ENCODE data around the gene MCTP1.

Gene MCTP1

DNA sequence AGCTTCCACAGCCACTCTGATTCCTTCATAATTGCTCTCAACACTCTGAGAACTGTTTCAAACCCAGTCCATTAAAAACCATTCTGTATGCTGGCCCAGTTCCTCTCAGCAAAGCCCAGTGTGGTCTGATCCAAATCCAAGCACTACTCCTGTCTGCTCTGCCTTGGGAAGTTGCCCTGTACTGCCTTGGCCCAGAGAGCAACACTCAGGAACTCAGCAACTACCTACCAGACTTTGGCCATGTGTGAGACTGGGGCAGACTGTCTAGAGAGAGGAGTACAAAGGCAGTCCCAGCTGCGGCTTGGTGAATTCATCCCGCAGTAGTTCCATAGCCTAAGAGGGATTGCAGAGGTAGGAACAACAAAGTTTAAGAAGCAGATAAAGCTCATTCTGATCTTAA is 214.4 kb downstream of the MCTP1 start:
- no peak for DNase-seq

DNA sequence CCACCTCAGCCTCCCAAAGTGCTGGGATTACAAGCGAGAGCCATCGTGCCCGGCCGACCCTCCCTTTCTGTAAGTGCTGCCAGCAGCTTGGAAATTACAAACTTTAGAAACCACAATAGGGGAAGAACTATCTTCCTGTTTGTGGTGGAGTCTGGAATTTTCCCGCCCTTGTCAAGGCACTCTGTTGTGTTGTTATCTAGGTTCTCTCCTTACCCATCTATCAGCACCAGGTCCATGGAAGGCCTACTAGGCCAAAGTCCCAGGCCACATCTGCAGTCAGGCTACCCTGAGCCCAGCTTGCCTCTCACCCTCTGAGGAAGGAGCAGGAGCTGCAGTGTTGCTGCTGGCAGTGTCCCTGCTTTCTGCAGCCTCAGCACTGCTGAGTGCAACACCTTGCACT is 214.9 kb downstream of the MCTP1 start:
- no peak for DNase-seq

DNA sequence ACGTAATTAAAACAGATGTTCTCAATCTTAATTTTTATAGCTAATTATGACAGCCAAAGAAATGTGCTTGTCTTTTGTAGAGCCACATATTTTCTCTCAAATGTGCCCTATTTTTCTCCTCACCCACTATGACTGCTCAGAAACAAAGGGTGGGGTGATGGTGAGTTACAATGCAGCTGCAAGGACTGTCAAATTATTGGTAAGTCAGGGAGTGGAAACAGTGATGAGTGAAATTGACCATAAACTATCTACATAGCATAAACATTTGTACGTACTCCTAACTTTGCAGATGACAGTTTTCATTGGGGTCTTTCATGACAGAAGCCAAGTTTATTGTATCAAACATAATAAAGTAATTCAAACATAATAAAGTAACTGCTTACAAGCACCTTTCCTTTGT is 215.9 kb downstream of the MCTP1 start:
- no peak for DNase-seq

DNA sequence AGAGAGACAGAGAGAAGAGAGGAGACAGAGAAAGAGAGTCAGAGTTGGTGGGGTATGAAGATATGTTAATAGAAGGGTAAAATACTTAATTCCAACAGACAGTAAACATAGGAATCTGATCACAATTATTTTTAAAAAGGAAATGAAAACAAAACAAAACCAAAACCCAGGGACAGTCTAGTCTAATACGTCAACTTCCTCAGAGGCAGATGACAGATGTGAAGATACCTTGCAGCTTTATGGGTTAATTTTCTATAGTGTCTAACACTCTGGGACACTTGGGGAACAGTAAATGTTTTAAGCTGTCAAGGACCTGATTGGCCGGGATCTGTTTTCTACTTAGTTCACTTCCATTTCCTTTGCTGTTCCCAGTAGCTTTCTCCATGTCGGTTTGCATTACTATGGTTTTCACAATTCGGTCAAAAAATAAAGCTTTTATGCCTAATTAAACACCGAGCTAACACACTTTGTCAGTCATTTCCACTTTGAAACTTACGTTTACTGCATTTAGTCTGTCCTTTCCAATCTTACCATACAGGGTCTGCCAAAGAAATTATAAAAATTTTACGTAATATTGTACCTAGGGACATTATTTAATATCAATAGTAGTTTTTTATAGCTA is 216.5 kb downstream of the MCTP1 start:
- no peak for DNase-seq

DNA sequence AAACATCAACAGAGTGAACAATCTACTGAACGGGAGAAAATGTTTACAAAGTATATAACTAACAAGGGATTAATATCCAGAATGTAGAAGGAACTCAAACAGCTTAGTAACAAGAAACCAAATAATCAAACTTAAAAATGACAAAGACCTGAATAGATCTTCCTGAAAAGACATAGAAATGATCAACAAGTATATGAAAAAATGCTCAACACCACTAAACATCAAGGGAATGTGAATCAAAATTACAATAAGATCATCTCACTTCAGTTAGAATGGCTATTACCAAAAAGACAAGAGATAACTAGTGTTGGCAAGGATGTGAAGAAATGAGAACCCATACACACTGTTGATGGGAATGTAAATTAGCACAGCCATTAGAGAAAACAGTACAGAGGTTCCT is 218.8 kb downstream of the MCTP1 start:
- no peak for DNase-seq

DNA sequence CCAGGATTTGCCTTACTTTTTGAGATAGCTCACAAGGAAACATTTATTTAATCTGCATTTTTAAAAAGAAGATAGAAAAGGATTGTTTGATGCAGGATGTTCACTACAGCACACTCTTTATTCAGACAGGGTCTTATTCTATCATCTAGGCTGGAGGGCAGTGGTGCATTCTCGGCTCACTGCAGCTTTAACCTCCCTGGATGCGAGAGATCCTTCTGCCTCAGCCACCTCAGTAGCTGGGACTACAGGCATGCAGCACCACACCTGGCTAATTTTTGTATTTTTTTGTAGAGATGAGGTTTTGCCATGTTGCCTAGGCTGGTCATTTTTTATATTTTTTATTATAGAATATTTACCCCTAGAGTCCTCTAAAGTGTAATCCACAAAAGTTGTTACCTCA is 221.4 kb downstream of the MCTP1 start:
- DNase-seq: no peak

DNA sequence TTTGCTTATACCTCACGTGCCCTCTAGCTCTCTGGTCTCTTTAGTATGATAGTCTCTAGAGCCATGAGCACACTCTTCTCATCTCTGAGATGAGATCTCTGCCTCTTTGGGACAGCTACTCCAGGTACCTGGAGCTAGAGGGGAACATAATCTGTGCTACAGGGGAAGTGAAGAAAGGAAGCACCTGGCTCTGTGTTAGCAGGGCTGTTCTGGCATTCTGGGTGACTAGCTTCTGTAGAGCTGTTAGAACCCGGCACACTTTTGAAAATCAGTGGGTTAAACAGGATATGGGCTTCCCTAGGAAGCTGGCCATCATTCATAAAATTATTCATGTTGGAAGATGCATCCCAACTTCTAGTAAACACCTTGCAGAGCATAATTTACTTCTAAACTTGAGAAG is 224.8 kb downstream of the MCTP1 start:
- DNase-seq: no peak

DNA sequence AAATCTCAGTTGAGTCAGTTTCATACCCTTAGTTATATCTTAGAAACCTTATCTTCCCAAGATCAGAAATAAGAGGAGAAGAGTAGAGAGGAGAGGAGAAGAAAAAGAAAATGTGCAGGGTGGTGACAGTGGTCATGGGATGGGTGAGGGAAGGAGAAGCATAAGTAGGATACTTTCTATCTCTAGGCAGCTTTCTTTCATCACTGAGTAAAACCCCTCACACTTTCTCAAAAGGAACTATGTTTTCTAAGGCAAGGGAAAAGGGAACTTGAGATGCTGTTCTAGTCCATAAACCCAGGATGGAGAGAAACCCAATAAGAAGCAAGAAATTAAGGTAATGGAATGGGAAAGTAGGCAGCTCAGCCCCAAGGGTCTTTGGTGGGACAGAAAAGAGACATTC is 225.3 kb downstream of the MCTP1 start:
- DNase-seq: no peak

DNA sequence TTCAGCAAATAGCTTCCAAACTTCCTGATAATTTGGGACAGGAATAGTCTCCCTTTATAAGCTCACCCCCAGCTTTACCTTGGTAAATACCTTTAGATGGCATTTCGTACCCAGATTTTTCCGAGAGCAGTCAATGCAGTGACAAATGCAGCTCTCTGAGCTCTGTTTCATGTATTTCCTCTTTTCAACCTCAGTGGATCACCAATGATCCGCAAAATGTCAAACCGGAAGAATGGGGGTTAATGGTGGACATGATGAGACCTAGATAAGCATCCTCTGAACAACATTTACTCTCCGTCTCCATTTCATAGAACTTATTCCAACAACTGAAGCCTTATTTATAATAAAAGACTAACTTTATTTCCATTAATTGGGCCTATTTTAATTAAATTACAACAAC is 227.3 kb downstream of the MCTP1 start:
- DNase-seq: no peak

DNA sequence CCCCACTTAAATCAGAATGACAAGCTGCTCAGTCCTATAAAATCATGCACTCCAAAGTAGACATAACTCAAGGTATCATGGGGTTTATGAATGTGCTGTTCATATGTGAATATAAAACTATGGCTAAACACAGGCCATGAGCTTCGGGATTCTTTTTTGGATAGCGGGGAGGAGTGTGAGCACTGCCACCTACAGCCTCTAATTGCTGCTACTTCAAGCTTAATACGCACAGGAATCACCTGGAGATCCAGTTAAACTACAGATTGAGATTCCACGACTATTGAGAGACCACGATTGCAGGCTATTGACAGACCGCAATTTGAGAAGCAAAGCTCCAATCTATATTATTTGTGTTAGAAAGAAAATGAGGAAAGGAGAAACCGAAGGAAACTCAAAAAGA is 231.6 kb downstream of the MCTP1 start:
- DNase-seq: no peak

DNA sequence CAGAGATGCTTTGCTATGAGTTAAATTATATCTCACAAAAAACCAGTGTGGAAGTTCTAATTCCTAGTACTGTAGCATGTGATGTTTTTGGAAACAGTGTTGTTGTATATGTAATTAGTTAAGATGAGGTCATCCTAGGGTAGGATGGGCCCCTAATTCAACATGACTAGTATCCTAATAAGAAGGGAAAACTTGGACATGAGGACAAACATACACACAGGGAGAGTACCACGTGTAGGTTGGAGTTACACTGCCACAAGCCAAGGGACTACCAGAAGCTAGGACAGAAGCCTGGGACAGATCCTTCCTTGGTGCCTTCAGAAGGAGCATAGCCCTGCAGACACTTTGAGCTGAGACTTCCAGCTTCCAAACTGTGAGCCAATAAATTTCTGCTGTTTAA is 234.2 kb downstream of the MCTP1 start:
- DNase-seq: no peak

DNA sequence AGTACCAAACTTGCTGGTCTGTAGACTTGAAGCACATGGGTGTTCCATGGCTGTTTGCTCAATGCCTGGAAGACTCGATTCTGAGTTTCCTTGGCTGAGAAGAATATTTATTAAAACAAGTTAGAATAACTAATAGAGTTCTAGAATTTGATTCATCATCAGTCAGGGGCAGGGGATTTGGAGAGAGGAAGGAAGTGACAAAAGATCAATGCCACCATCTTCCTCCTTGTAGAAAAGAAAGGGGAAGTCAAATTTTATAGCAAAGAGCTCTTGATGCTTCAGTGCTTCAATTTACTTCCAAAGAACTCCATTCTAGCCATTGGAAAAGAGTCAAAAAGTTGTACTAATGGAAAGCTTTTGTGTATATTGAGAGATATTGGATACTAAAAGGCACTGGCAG is 236.3 kb downstream of the MCTP1 start:
- no peak for DNase-seq

DNA sequence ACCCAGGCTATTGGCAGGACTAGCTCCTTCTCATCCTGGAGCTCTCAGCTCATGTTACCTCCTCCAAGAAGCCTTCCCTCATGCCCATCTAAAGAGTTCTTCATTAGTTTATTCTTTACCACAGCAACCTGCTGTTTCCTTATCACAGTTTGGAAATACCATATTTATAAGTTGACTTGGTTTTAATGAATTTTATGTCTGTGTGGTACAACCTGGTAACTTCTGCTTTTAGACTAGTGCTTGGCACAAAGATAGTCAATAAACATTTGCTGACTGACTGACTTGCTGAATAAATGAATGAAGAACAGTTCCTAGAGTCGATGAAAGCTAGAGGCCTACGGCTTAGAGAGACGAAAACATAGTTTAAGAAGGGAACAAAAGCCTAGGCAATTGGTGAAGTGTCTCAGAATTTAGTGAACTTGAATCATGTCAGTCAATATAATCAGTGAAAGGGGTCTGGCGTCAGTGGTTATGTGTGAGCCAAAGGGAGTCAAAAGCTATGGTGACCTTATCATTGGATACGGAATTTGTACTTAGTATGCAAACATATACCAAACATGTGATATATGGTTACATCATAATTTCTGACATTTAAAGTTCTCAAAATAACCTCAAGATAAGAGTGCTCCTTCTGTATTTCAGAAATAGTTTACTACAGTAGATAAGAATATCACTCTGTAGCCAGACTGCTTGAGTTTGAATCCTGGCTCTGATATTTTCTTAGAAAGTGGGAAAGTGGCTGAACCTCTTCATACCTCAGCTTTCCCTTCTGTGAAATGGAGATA is 239.5 kb downstream of the MCTP1 start:
- no peak for DNase-seq

DNA sequence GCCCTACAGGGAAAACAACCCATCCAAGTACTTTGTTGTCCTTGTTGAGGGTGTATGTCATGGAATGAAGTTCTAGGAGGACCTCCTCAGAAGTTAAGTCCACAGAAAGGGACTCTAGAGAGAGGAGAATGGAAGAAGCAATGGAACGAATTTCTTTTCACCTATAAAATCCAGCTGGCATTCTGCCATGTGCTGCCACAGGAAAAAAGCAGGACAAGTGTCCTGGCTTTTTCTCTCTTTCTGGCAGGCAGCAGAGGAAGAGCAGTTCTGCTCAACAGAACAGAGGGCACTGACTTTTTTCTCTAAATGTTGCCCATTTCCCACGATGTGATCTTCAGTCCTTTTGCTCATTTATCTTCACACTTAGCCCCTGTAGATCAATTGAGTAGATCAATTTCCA is 240.8 kb downstream of the MCTP1 start:
- DNase-seq: no peak

DNA sequence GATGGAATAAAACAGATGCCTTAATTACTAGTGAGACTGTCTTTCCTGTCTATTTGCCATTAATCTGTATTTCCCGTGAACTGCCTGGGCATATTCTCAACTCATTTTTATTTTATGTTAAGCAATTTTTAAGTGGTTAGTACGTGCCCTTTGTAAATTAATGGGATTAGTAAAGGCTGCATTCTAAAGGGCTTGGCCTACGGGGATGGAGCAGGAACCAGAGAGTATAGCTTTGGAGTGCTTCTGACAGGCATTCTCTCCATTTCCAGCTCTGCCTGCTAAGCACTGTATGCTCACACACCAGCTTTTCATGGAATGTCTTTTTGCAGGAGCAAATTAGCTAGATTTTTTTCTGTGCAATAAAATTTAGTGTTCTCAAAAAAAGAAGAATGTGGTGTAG is 241.2 kb downstream of the MCTP1 start:
- DNase-seq: no peak

DNA sequence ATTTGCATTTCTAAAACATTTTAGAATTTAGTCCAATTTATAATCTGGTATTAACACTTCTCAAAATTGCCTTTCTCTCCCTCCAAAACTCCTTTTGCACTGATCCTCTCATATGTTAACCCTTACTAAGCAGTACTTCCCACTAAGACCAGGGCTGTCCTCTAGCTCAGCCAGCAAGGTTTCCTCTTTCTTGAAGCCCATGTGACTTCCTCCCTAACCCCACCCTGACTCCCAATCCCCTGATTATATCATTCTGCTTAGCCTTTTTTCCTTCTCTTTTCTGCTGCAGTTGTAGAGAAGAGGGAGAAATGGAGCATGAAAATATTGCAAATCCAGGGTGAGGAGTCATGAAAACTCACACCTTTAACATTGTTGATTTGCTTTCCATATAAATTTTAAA is 241.7 kb downstream of the MCTP1 start:
- DNase-seq: no peak

DNA sequence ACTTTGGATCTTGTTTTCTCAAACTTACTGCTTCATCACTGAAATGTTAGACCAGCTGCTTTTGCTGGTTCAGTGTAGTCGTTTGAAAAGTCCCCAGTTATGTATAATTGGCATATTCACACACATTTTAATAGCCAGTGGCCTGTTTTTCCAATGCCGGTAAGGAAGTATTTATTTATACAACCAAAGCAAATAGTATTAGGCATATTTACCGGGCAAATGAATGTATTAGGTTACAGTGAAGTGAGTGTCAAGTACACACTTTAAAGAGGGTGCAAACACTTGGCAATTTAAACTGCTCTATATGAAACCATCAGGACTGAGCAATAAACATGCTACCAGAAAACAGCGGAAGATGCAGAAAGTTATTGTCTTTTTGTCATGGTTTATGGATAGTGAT is 242.9 kb downstream of the MCTP1 start:
- no peak for DNase-seq

DNA sequence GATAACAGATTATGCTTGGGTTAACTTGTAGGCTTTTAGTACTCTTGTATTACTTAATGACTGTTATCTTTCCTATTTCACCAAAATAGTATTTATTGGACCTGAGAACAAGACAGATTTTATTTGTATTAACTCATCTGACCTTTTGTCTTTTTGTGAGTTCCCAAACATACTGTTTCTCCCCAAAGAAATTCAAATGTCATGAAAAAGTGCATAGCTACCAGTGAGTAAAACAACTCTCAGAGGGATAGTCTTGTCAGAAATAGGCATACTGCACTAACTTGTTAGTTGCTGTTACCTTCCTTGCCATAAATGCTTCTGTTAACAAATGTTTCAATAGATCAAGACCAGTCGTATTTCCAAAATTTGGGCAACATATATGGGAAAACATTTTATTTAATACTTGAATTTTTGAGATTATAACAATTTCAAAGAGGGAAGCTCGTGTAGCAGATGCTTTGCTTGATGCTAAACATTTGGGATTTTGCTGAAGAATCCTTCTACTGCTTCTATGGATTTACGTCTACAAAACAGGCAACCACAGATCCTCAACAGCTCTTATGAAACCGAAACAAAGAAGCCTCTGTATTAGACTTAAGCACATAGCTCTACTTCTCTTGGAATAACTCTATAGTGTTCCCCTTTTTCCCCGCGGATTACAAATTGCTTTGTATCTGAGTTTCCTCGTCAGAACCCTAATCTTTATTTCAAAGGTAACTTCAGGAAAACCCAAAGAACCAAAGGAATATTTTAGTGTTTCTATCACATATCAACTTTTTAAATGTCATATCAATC is 248.8 kb downstream of the MCTP1 start:
- DNase-seq: no peak

DNA sequence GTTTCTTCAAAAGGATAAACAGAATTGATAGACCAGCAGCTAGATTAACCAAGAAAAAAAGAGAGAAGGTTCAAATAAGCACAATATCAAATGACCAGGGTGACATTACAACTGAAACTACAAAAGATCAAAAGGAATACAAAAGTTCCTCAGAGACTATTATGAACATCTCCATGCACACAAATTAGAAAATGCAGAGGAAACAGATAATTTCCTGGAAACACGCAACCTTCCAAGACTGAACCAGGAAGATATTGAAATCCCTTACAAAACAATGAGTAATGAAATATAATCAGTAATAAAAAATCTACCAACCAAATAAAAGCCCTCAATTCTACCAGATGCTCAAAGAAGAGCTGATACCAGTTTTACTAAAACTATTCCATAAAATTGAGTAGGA is 252.1 kb downstream of the MCTP1 start:
- DNase-seq: no peak

DNA sequence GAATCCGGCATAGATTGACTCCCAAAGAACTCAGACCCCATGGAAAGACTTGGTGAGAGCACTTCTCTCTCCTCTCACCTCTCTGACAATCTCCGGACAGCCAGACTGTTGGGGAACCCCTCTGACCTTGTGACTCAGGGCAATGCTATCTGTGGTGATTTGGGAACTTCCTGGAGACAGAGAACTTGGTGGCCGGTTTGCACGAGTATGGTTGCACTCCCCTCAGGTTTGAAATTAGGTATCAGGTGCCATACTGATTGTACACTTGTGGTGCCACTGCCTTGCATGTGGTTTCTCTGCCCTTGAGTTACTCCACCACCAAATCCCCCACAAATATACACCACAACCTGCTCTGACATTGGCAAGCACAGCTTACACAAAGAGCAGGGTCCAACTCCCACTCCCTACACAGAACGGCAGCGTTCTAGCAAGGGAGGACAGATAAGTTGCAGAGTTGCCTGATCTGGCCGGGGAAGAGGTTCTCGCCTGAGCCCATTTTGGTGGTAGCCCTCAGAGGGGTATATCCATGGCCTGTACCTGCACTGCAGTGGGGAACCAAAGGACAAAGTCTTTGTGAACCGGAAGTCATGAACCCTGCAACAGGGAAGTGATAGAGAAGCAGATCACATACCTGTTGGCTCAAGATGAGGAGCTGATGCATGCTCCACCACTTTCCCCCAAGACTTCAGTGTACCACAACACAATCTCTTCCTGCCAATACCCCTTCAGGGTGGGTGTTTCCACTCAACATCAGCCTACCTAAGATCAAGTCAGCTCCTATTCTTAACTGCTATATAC is 255.1 kb downstream of the MCTP1 start:
- DNase-seq: no peak

DNA sequence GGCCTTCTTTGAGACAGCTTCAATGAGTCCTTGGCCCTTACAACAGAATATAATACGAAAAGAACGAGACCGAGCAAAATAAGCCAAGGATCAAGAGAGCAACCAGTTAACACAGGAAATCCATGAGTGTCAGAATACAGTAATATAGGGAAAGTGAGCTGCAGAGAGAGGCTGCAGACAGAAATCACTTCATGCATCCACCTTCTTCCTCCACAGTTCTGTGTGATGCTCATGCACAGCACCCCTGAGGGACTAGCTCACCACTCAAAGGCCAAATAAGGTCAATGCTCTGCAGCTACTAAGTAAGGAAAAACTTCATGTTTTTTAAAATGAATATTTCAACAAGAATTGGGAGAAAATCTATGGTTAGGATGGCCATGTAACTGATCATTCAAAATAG is 257.1 kb downstream of the MCTP1 start:
- DNase-seq: no peak

DNA sequence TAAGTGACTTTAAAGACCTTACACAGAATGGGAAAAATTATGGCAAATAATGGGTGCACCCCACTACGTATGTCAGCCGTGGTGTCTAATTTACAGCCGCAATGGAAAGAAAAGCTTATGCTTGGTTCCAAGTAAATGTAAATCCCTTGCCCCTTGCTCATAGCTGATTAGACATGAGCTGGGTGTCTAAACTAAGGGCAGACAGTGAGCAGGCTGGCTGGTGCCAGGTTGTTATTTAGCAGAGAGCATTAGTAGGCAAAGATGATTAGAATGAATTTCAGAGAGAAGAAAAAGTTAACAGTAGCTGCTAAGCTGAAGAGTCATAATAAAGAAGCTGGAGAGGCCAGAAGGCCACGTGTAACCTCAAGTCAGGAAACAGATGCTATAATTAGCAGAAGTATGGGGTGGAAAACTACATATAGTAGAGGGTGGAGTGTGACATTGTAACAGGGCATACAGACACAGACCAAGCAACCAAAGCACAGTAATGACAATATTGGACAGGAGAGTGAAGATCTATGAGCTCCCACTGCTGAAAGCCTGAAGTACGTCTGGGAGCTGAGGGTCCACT is 257.7 kb downstream of the MCTP1 start:
- no peak for DNase-seq

DNA sequence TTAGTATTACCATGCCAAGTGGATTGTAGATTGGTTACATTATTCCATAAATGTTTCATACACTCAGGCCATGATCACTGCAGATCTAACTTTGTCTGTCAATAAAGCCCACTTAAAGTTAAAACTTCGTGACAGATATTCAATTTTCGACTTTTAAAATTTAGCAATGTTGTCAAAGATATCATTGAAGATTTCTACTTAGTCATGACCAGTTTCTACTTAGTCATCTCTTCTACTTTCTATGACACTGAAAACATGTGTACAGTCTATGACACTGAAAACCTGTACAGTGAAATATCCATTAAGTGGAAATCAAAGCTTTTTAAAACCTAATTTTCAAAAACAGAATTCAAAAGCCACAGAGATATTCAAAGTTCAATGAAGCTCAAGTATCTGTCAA is 258.2 kb downstream of the MCTP1 start:
- DNase-seq: no peak
